Measurements from ENCODE around the gene GASK1A.

Gene GASK1A

GRCh38 chr3:43095370-43095769, 116.3 kb downstream of the GASK1A start:
- no peak for DNase-seq

- DNase-seq, result no peak
Measured at GRCh38 chr3:43096761-43097160, 117.7 kb downstream of the GASK1A start.

GRCh38 chr3:43097400-43098080, 118.4 kb downstream of the GASK1A start:
- DNase-seq, result no peak

GRCh38 chr3:43098761-43099160, 119.7 kb downstream of the GASK1A start:
- no peak for DNase-seq

- DNase-seq, result no peak
Measured at GRCh38 chr3:43102773-43103480, 123.8 kb downstream of the GASK1A start.

- DNase-seq, result no peak
Measured at GRCh38 chr3:43104039-43104438, 124.9 kb downstream of the GASK1A start.

GRCh38 chr3:43104660-43105595, 125.8 kb downstream of the GASK1A start:
- no peak for DNase-seq

GRCh38 chr3:43105596-43106292, 126.6 kb downstream of the GASK1A start, which contains the start of gene POMGNT2:
Gene POMGNT2 (minus strand): TSS chr3:43106079. CDS start chr3:43081431, 24,648 bp downstream.
- no peak for DNase-seq

- no peak for DNase-seq
Measured at GRCh38 chr3:43106293-43106628, 127.2 kb downstream of the GASK1A start.
